Stimulated activated CD4-positive, alpha-beta T cell treated with anti-CD3 and anti-CD28 coated beads, Interleukin-4, amount 100 ng/mL, for 24 hours (primary cell): ENCODE data around the gene PRSS56.

Source experiments
- DNase-seq: peaks from one replicate; pipeline ENCODE4 v3.0.0-alpha.2; 2020

Gene PRSS56

DNA sequence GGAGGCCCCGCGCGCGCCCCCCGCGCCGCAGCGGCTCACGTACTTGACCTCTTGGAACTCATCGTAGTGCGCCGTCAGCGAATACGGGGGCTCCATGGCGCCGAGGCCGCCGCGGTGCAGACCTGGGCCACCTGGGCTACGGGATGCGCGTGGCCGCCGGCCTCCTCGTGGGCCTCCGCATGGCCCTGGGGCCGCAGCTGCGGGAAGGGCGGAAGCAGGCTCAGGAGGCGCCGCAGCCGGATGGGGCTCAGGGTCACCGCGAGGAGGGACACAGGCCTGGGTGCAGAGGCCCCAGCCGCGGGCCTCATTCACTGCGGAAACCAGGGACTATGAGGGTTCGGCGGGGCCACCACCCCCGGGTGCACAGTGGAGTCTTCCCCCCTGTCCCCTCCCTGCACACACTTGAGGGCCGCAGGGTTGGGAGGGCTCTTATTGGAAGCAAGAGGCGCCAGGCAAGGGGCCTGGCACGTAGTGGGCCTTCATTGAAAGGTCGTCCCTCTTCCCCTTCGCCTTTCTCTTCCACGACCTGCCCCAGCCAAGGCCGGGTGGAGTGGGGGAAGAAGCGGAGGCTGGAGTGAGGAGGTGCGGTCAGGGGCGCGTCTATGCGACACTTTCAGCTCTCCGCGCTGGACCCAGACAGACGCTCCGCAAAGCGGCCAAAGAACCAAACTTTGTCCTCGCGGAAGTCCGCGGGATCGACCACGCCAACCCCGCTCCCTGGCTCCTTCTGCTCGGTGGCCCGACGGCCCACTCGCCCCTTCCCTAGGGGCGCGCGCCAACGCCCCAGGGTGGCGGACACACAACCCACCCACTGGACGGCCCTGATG lies 33.4 kb upstream of the PRSS56 start:
- no peak for DNase-seq

- no peak for DNase-seq
These were observed 32.6 kb upstream of the PRSS56 start, which contains the start of gene ECEL1 for GRCh38 chr2:232487385-232488096. TSS of gene ECEL1 (minus strand) at chr2:232487834. CDS start at chr2:232486653, 1,181 bp downstream.

GRCh38 chr2:232488097-232488711 lies 32.0 kb upstream of the PRSS56 start:
- DNase-seq: no peak

DNA sequence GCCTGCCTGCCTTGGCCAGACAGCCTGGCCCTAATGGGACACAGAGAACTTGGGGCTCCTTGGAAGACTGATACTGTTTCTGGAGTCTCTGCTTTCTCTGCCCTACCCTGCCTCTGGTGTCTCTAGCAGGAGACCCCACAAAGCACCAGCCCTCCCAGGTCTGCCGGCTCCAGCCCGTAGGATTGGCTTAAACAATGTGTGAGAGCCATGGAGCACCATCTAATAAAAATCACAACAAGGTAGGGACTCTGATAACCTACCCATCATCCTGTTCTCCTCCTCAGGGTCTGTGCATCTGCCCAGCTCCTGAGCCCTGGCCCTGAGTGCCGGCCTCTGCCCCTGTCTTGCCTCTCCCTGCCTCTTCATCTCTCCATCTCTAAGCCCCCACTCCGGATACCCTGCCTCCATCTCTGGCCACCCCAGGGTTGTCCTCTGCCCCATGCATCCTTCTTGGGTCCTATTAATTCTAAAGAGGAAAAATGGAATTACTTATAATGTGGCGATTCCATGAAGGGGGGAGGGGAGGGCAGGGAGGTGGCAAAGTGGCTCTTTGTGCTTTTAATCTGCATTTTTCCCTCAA lies 31.4 kb upstream of the PRSS56 start:
- no peak for DNase-seq

DNA sequence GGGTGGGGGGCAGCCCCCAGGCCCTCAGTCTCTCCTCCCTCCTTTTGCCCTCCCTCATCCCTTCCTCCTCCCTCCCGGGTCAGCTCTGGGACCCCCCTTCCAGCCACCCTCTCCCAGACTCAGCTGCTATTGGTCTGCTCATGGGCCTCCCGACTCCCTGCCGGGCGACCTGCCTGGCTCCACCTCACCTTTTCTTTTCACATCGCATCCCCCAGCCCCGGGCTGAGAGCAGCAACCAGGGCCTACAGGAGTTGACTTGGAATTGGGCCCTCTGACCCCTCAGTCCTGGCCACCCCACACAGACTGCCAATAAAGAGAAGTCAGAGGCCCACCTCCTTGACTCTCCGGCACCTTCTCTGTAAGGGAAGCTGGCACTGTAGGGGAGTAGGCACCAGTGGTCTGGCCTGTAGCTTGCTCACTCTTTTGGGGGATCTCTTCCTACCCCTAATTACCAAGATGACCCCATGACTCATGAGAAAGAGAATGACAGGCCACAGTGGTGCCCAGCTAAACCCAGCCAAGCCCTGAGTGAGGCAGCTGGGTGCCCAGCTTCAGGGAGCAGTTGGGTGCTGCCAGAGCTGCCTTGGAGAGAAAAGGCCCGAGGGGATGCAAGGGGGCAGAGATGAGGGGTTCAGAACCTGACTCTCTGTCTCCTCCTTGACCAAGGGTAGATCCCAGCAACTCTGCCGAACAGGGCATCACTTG lies 30.5 kb upstream of the PRSS56 start:
- DNase-seq: no peak

- no peak for DNase-seq
These were observed 29.7 kb upstream of the PRSS56 start for GRCh38 chr2:232490221-232491138.

DNA sequence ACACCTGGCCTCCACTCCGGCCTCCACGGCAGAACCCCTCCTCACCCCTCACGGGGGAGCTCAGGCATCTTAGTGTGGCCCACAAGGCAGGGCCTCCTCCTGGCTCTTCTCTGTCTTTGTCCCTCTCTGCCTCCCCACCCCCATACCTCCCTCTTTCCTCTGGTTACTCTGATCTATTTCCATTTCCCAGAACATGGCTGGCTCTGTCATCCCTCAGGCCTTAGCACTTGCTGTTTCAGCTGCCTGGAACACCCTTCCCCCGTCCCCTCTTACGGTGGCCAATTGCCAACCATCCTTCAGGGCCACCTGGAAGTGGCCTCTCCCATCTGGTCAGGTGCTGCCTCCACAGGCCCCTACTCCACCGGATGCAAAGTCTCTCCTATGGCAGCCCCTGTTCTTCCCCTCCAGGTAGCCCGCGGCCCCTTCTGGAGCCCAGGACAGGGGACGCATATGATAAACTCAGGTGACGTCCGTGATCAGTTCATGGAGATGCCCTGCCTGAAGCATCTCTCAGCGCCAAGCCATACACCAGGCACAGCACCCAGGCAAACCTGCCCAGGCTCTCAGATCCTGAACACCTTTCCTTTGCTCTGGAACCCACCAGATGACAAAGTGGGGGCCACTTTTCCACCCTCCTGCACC lies 28.9 kb upstream of the PRSS56 start:
- DNase-seq: no peak

- DNase-seq: no peak
These were observed 27.8 kb upstream of the PRSS56 start for GRCh38 chr2:232492236-232492848.

GRCh38 chr2:232492963-232493700 lies 27.1 kb upstream of the PRSS56 start:
- no peak for DNase-seq

GRCh38 chr2:232493701-232494474 lies 26.3 kb upstream of the PRSS56 start:
- DNase-seq: no peak

GRCh38 chr2:232494542-232494941 lies 25.6 kb upstream of the PRSS56 start:
- no peak for DNase-seq

DNA sequence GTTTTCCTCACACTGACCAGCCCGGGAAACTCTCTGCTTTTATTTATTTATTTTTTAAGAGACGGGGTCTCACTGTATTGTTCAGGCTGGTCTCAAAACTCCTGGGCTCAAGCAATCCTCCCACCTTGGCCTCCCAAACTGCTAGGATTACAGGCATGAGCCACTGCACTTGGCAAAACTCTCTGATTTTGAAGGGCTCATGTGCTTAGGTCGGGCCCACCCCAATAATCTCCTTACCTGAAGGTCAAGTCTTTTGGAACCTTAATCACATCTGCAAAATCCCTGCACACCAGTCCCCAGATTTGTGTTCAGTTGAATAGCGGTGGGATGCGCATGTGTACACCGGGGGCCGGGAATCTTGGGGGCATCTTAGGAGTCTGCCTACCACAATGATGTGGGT lies 24.9 kb upstream of the PRSS56 start:
- DNase-seq: no peak

- no peak for DNase-seq
These were observed 23.5 kb upstream of the PRSS56 start for GRCh38 chr2:232496501-232497270.

DNA sequence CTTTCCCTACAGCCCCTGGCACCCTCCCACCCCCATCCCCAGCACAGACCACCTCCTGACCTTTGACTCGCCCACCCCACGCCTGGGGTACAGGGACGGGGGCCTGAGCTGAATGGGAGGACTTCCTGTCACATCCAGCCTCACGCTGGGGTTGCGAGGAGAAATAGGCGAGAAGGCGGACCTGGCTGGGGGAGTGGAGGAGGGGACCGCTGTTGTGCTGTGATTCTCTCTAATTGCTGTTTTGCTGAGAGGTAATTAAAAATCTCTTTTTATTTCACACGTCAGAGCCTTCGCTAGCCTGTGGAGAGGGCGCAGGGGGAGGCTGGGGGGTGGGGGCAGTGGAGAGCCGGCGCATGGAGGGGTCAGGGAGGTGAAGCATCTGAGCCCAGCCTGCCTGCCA lies 22.8 kb upstream of the PRSS56 start:
- DNase-seq: no peak

DNA sequence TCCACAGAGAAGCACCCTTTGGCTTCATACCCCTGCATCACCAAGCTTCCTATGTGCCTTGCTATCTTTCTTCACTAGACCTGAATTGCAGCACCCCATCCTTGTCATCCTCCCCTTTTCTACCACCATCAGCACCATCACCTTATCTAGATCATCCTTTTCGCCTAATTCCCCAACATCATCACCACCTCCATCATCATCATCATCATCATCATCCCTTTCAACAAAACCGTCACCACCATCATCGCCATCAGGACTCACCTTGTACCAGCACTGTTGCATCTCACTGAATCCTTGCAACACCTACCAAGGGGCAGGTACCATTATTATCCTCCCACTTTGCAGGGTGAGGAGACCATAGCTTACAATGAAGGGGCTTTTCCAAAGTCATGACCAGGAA lies 21.7 kb upstream of the PRSS56 start:
- DNase-seq: no peak

DNA sequence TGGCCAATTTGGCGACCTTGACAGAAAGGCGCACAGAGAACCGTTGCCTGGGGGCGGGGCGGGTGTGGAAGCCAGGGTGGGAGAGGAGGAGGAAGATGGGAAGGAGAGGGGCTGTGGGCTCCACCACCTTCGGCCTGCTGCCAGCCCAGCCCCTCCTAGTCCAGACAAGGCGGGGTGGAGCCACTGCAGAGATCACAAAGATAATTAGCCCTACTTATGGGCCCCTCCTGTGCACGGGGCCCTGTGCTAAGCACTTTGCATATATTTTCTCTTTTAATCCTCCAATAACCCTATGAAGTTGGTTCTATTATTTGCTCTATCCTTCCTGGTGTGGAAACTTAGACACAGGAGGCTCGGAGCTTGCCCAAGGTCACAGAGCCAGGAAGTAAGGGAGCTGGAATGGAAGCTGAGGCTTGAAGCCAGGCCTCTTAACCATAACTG lies 18.8 kb upstream of the PRSS56 start:
- no peak for DNase-seq

DNA sequence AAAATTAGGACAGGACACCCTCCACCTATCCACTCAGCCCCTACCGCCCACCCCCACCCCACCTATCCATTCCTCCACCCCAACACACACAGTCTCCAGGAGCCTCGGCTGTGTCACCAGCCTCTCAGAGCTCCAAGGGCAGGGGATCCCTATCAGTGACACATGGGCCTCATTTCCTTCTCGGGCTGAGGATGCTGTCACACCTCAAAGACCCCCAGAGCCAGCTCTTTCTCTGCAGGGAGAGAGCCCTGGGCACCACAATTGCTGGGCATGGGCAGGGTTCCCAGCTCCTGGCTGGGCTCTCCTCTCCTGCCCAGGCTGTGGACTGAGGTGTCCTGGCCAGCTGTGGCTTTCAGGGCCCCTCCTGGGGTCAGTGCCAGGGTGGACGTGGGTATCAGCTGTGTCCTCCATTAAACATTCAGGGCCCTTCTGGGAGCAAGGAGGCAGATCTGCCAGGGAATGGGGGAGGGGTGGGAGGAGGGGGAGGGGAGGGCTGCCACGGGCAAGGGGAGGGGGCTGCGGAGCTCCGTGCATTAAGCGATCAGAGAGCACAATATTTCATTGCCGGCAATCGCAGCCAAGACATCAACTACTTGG lies 18.3 kb upstream of the PRSS56 start:
- no peak for DNase-seq

- no peak for DNase-seq
These were observed 17.7 kb upstream of the PRSS56 start for GRCh38 chr2:232502511-232502910.
